Body of pancreas (tissue), 4 donors: Measurements from ENCODE around the gene SMAD4.

Experiments
- POLR2A ChIP-seq, 3 donors: fragments of 450-650 bp; IDR thresholded peaks; one replicate each; pipeline ENCODE4 v1.6.1; 2016; ENCODE audit warnings: antibody characterized with exemption in 3 of 3, mild to moderate bottlenecking in 2 of 3
- TF ChIP-seq, protein P1 (sequence below), 7 experiments: fragments of 450-650 bp in 4 of 7; fragments of 200-600 bp in 3 of 7; sonication (generic) in 3 of 7; IDR thresholded peaks; one replicate each; pipeline ENCODE4 v1.5.1; 2016 to 2019; ENCODE audit warnings: antibody characterized with exemption in 7 of 7

DNA sequence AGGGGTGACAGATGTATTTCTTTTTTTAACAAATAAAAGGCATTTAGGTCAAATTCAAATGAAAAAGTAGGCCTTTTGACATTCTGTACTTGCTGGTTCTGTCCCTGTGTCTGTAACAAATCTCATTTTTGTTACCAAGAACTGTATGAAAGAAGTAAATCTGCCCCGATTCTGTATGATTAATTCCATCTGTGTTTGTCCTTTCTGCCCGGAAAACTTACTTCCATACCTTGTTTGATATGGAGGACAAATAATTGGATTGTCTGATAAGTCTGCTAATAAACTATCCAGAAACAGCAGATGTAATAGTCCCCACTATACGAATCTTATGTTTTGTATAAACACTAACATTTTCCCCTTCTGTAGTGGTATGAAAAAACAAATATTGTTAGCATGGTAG is 97.7 kb downstream of the SMAD4 start:
- TF ChIP-seq, protein P1, sequence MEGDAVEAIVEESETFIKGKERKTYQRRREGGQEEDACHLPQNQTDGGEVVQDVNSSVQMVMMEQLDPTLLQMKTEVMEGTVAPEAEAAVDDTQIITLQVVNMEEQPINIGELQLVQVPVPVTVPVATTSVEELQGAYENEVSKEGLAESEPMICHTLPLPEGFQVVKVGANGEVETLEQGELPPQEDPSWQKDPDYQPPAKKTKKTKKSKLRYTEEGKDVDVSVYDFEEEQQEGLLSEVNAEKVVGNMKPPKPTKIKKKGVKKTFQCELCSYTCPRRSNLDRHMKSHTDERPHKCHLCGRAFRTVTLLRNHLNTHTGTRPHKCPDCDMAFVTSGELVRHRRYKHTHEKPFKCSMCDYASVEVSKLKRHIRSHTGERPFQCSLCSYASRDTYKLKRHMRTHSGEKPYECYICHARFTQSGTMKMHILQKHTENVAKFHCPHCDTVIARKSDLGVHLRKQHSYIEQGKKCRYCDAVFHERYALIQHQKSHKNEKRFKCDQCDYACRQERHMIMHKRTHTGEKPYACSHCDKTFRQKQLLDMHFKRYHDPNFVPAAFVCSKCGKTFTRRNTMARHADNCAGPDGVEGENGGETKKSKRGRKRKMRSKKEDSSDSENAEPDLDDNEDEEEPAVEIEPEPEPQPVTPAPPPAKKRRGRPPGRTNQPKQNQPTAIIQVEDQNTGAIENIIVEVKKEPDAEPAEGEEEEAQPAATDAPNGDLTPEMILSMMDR (IDR thresholded peaks at IDR 0.05): no peak
- no peak for TF ChIP-seq POLR2A (IDR thresholded peaks at IDR 0.05)
